H1 (cell line): ENCODE data around the gene RFC3.

Experiments
- CHD1 ChIP-seq: IDR thresholded peaks from 2 replicates; pipeline ENCODE4 v1.6.1; 2012; ENCODE audit warnings: low read depth, low read length, improper control_type of control experiment
- CREB1 ChIP-seq: IDR thresholded peaks from 2 replicates; pipeline ENCODE4 v1.6.1; 2012; ENCODE audit warnings: inconsistent platforms
- EP300 ChIP-seq, 2 experiments: IDR thresholded peaks; 1 replicate in 1 of 2; 2 replicates in 1 of 2; pipeline ENCODE4 v1.6.1; 2011 to 2012; ENCODE audit warnings: low read depth in 2 of 2, low read length in 2 of 2, mild to moderate bottlenecking in 2 of 2, borderline replicate concordance in 1 of 2, inconsistent platforms in 1 of 2, moderate library complexity in 1 of 2
- JUND ChIP-seq: IDR thresholded peaks from 2 replicates; pipeline ENCODE4 v1.6.1; 2011; ENCODE audit warnings: mild to moderate bottlenecking, improper control_type of control experiment, low read length
- POLR2A ChIP-seq, 2 experiments: IDR thresholded peaks; 1 replicate in 1 of 2; 2 replicates in 1 of 2; pipeline ENCODE4 v1.6.1; 2011; ENCODE audit warnings: low read depth in 2 of 2, low read length in 2 of 2, mild to moderate bottlenecking in 2 of 2; ENCODE audit errors: control extremely low read depth in 1 of 2
- POLR2AphosphoS5 ChIP-seq: IDR thresholded peaks from 2 replicates; pipeline ENCODE4 v1.6.1; 2011; ENCODE audit warnings: low read depth, low read length
- TF ChIP-seq, protein P1 (sequence below), 3 experiments: IDR thresholded peaks; 1 replicate in 2 of 3; 2 replicates in 1 of 3; pipeline versions ENCODE4 v1.5.1 to v1.6.1; 2011; ENCODE audit warnings: low read length in 3 of 3, mild to moderate bottlenecking in 3 of 3, inconsistent platforms in 2 of 3, low read depth in 1 of 3, moderate library complexity in 1 of 3; ENCODE audit not compliant: insufficient read depth in 1 of 3; ENCODE audit errors: control extremely low read depth in 1 of 3

- TF ChIP-seq POLR2AphosphoS5: no peak
- TF ChIP-seq JUND: no peak
- no peak for TF ChIP-seq POLR2A (IDR thresholded peaks at IDR 0.05; ENCODE audit: control extremely low read depth in 1 of 2, low read depth in 2 of 2, low read length in 2 of 2)
- no peak for TF ChIP-seq CHD1
- TF ChIP-seq, protein P1, sequence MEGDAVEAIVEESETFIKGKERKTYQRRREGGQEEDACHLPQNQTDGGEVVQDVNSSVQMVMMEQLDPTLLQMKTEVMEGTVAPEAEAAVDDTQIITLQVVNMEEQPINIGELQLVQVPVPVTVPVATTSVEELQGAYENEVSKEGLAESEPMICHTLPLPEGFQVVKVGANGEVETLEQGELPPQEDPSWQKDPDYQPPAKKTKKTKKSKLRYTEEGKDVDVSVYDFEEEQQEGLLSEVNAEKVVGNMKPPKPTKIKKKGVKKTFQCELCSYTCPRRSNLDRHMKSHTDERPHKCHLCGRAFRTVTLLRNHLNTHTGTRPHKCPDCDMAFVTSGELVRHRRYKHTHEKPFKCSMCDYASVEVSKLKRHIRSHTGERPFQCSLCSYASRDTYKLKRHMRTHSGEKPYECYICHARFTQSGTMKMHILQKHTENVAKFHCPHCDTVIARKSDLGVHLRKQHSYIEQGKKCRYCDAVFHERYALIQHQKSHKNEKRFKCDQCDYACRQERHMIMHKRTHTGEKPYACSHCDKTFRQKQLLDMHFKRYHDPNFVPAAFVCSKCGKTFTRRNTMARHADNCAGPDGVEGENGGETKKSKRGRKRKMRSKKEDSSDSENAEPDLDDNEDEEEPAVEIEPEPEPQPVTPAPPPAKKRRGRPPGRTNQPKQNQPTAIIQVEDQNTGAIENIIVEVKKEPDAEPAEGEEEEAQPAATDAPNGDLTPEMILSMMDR (IDR thresholded peaks at IDR 0.05; ENCODE audit: control extremely low read depth in 1 of 3, insufficient read depth in 1 of 3, low read depth in 1 of 3, low read length in 3 of 3): no peak
- no peak for TF ChIP-seq EP300 (IDR thresholded peaks at IDR 0.05; ENCODE audit: borderline replicate concordance in 1 of 2, low read depth in 2 of 2, low read length in 2 of 2)
- no peak for TF ChIP-seq CREB1
Measured at GRCh38 chr13:33782631-33783030, 35.3 kb upstream of the RFC3 start.
